ENCODE results near the gene MARCHF11.

GRCh38 chr5:16180789-16181082 is 1.1 kb upstream of the MARCHF11 start:
- TF ChIP-seq CTCF (IDR thresholded peaks at IDR 0.05) (no peak), POLR2A (IDR thresholded peaks at IDR 0.05) (no peak)
